HG02884 (cell line): ENCODE results near the gene NPIPA1.
"Not testable (repeated sequence)": the region's sequence is repeated elsewhere in the genome, so short reads cannot be mapped to it uniquely, and the experiment has no call there.

Source experiments
- ATAC-seq: cut with Tn5 transposase; IDR thresholded peaks from one replicate; pipeline ENCODE4 v1.9.1; 2021; ENCODE audit warnings: mild to moderate bottlenecking, moderate library complexity; ENCODE audit not compliant: unreplicated experiment

NPIPA1 gene

GRCh38 chr16:14975418-14976194 is 38.4 kb downstream of the NPIPA1 start:
- peak; percentile 5 for ATAC-seq

DNA sequence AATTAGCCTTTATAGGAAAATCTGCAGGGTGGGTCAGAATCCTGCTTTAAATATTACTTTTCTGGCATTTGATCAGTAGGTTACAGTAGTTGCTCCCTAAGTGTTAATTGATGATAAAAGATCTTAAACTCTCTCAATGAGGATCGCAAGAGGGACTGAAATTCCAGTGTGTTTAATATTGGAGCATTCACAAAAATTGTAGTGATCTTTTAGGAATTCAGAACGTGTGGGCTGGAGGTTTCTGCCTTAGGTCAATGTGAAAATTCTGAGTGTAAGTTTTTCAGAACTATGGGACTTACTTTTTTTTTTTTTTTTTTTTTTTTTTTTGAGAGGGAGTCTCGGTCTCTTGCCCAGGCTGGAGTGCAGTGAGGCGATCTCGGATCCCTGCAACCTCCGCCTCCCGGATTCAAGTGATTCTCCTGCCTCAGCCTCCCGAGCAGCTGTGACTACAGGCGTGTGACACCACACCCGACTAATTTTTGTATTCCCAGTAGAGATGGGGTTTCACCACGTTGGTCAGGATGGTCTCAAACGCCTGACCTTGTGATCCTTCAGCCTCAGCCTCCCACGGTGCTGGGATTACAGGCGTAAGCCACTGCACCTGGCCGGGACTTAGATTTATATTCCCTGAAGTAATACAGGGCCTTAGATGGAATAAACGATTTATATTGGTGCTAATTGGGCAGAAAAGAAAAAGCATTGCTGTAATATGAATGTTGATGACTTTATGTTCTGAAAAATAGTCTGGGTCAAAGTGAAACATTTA is 39.9 kb downstream of the NPIPA1 start:
- ATAC-seq = not testable (repeated sequence)

GRCh38 chr16:14978281-14978680 is 41.0 kb downstream of the NPIPA1 start:
- ATAC-seq = not testable (repeated sequence)

DNA sequence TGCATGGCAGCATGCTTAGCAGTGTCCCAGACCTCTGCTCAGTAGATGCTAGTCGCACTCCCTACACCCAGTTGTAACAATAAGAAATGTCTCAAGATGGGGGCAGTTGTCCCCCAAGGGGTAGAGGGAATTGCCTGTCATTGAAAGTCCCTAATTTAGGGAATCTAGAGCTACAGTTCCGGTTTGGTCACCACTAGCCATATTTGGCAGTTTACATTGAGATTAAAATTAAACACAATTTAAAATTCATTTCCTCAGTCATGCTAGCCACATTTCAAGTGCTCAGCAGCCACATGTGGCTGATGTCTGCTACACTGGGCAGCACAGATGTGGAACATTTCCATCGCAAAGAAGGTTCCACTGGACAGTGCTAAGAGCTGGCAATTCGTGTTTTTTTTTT is 41.7 kb downstream of the NPIPA1 start:
- ATAC-seq = not testable (repeated sequence)

DNA sequence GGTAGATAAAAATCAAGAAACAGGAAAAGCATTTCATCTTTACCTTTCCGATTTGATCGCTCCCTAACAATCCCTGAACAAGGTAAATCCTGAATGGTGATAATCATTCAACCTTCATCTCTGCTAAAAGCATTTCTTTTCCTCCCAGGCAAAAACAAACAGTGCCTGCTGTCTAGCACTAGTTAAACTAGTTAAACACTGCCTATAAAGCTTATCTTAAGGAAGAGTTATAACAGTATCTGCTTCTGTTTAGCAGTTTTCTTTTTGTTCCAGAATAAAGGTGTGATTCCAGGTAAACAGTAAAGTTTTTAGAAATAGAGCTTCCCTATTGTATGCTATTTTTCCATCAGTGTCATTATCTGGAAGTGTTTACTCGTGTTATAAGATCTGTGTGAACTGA is 44.0 kb downstream of the NPIPA1 start:
- not testable (repeated sequence) for ATAC-seq

DNA sequence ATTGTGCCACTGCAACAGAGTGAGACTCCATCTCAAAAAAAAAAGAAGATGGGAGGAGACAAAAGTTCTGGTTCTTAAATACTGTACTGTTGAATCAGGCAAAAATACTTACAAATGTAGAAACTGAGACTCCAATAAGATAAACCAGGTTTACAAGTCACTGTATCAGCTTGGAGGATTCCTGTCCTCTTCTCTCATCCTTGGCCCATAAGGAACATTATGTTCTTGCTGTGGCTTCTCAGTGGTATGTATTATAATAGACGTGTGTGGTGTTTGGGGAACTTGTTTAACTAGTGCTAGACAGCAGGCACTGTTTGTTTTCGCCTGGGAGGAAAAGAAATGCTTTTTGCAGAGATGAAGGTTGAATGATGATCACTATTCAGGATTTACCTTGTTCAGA is 45.3 kb downstream of the NPIPA1 start:
- not testable (repeated sequence) for ATAC-seq

- ATAC-seq = not testable (repeated sequence)
These were observed 50.8 kb downstream of the NPIPA1 start for GRCh38 chr16:14988092-14988491.

GRCh38 chr16:14988661-14989191 is 51.5 kb downstream of the NPIPA1 start:
- ATAC-seq = peak; percentile 48

DNA sequence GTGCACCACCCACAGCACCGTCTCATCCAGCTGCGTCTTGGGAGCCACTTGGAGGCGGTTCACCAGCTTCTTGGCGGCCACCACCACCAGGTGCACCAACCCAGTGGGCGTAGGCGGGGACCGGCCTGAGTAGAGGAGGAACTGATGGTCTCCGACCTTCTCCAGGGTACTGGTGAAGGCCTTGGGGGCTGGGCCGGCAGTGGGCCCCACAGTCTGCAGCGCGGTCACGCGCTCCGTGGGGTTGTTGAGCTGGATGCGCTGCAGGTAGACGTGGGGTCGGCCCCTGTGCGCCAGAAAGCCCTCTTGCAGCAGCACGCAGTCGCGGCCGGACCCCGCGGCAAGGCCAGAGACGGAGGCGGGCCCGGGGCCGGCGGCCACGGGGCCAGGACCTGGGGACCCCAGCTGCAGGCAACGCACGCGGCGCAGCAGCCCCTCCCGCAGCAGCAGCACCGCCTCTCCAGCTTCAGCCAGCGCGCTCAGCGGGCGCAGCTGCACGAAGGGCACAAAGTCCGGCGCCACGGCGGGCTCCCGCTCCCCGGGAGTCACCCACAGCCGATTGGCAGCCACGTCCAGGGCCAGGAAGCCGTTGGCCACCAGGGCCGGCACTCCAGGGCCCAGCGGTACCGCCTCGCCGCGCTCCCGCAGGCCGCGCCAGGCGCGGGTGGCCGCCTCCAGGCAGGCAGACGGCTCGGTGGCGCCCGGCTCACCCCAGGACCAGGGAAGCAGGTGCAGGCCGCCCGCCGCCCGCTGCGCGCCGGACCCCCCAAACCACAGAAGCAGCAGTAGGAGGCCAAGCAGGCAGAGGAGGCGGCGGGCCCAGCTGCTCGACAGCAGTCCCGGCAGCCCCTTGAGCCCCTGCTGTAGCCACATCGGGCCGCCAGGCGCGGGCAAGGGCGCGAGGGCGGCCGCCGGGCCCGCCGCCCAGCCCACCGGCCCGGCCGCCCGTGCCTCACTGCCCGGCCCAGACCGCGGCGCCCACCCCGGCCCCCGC is 52.3 kb downstream of the NPIPA1 start:
- peak; percentile 38 for ATAC-seq

DNA sequence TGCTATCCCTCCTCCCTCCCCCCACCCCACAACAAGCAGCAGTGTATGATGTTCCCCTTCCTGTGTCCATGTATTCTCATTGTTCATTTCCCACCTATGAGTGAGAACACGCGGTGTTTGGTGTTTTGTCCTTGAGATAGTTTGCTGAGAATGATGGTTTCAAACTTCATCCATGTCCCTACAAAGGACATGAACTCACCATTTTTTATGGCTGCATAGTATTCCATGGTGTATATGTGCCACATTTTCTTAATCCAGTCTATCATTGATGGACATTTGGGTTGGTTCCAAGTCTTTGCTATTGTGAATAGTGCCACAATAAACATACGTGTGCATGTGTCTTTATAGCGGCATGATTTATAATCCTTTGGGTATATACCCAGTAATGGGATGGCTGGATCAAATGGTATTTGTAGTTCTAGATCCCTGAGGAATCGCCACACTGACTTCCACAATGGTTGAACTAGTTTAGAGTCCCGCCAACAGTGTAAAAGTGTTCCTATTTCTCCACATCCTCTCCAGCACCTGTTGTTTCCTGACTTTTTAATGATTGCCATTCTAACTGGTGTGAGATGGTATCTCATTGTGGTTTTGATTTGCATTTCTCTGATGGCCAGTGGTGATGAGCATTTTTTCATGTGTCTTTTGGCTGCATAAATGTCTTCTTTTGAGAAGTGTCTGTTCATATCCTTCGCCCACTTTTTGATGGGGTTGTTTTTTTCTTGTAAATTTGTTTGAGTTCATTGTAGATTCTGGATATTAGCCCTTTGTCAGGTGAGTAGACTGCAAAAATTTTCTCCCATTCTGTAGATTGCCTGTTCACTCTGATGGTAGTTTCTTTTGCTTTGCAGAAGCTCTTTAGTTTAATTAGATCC is 56.3 kb downstream of the NPIPA1 start:
- ATAC-seq = not testable (repeated sequence)

DNA sequence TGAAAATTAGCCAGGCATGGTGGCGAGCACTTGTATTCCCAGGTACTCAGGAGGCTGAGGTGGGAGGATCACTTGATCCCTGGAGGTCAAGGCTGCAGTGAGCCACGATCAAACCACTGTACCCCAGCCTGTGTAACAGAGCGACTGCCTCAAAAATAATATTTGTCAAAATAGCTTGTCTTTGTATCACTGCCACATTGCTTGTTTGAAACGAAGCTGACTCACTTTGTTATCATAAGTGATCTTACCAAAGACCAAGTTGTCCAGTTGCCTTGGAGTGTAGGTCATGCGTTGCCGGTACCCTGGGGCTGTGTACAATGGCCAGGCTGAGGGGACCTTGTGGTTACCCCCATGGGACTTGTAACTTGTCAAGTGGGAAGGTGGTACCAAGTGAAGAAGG is 59.5 kb downstream of the NPIPA1 start:
- ATAC-seq = not testable (repeated sequence)

GRCh38 chr16:14998300-14998699 is 61.1 kb downstream of the NPIPA1 start:
- ATAC-seq = not testable (repeated sequence)

- not testable (repeated sequence) for ATAC-seq
These were observed 62.6 kb downstream of the NPIPA1 start for GRCh38 chr16:14999845-15000244.
